ENCODE measurements around the gene SLC38A3. TPM values are rescaled to one million over a fixed set of nuclear protein-coding genes. Genes with fewer than 3 reads are reported as not detected.

SLC38A3 gene
- polyA plus RNA-seq, 1 experiment: 0.22 TPM

DNA sequence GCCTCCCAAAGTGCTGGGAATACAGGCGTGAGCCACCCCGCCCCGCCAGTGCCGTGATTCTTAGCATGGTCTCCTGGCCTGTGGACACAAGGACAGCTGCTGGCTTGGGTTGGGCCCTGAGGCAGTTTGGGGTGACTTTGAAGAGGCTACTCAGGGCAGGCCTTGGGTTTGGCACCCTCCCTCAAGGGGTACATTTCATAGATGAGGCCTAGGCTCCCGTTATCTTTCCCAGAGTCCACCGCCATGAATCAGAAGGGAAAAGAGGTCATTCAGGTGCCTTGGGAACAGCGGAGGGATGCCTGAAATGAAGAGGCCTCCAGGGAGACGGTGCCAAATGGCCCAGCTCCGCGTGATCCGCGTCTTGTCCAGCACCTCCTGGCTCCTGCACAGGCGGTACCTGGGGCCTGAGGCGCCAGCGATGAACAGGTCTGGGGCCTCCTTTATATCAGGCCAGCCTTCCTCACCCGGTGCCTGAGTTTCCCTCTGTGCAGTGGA lies 40.2 kb downstream of the SLC38A3 start:
- no peak for DNase-seq (ENCODE audit: low read depth)

DNA sequence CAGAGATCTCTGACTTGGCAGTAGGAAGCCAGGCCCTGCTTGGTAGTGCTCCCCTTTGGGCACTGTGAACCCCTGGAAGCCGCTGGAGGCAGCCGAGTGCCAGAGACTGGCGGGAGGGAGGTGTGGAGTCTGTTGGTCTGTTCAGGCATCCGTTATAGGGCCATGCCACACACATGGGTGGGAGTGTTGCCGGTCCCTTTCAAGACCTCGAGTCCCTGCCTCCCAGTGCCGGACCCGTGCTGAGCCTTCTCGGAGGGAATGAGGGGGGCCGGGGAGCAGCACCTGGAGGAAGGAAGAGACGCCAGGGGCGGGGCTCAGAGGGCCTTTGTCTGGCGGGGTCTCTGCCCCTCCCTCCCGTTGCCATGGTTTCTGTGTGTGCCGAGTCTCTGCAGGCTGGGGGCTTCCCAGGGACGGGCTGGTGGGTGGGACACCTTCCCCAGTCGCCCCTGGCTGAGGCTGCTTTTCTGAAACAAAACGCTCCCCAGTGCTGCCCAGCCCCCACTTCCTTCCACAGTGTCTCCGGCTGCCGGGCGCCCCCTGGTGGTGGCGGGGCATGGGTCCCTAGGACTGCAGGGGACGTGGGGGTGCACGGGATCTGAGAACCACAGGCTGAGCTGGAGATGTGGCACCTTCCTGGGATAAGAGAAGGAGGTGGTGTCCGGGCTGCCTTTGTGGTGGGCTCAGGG lies 40.9 kb downstream of the SLC38A3 start:
- ChIA-PET CTCF (interaction anchor here (0.6 to 4.9 kb wide), 33 partner anchors 9 to 304 kb away, joined by 3 to 51 read pairs (median 4); partner anchors contain the start of genes GNAI2, GNAT1, HYAL3 and IFRD2), POLR2A (interaction anchor here (0.9 to 1.3 kb wide), 3 partner anchors 8 to 13 kb away, joined by 3 to 7 read pairs (median 4); partner anchors contain the start of gene GNAI2)
- Histone ChIP-seq H3K27me3 (ENCODE audit: control insufficient read depth, insufficient read depth, low read length) (no peaks in the 10 kb centered on the region), H3K4me3 (ENCODE audit: low read depth, low read length) (peak overlapping the region; percentile 34), H3K36me3 (ENCODE audit: control insufficient read depth, insufficient read depth, low read length) (peaks cover 16% of the 10 kb centered on the region)
- TF ChIP-seq, protein P1, sequence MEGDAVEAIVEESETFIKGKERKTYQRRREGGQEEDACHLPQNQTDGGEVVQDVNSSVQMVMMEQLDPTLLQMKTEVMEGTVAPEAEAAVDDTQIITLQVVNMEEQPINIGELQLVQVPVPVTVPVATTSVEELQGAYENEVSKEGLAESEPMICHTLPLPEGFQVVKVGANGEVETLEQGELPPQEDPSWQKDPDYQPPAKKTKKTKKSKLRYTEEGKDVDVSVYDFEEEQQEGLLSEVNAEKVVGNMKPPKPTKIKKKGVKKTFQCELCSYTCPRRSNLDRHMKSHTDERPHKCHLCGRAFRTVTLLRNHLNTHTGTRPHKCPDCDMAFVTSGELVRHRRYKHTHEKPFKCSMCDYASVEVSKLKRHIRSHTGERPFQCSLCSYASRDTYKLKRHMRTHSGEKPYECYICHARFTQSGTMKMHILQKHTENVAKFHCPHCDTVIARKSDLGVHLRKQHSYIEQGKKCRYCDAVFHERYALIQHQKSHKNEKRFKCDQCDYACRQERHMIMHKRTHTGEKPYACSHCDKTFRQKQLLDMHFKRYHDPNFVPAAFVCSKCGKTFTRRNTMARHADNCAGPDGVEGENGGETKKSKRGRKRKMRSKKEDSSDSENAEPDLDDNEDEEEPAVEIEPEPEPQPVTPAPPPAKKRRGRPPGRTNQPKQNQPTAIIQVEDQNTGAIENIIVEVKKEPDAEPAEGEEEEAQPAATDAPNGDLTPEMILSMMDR (IDR thresholded peaks at IDR 0.05; ENCODE audit: insufficient read depth, low read depth, low read length): peak; percentile 100
- DNase-seq (ENCODE audit: low read depth): no peak

More for the DNA sequence above, 40.2 kb downstream of the SLC38A3 start:
- H3K27me3 ChIP-seq (ENCODE audit: control insufficient read depth, insufficient read depth, low read length): no peaks in the 10 kb centered on the region
- H3K4me3 ChIP-seq (ENCODE audit: low read depth, low read length): no peak overlapping the region
- ChIA-PET CTCF (interaction anchor here (0.7 to 1.0 kb wide), 2 partner anchors 19 to 34 kb away, joined by 3 read pairs; partner anchors contain the start of gene LSMEM2), POLR2A (no interaction called here)
- peaks cover 16% of the 10 kb centered on the region for H3K36me3 ChIP-seq (ENCODE audit: control insufficient read depth, insufficient read depth, low read length)
- TF ChIP-seq, protein P1 (IDR thresholded peaks at IDR 0.05; ENCODE audit: insufficient read depth, low read depth, low read length): no peak

DNA sequence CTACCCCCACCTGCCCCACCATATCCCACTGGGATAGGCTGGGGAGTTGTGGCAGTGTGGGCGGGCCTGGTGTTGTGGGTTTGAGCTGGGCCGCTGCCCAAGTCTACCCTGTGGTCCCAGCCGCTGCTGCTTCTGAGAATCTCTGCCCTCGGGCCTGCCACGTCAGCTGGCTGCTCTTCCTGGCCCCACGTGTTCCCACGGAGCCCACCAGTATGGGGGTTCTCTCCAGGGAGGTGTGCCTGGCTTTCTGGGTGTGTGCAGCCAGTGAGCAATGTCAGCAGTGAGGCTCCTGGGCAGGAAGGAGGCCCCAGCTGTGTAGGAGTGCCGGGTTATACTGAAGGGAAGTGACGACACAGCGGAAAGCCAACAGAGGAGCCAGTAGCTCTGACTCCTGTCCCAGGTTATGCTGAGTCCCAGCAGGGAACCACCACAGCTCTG lies 41.5 kb downstream of the SLC38A3 start:
- ChIA-PET POLR2A (interaction anchor here (0.9 to 1.3 kb wide), 3 partner anchors 8 to 12 kb away, joined by 3 to 7 read pairs (median 4); partner anchors contain the start of gene GNAI2), CTCF (interaction anchor here (0.6 to 4.9 kb wide), 33 partner anchors 9 to 304 kb away, joined by 3 to 51 read pairs (median 4); partner anchors contain the start of genes GNAI2, GNAT1, HYAL3 and IFRD2)
- DNase-seq (ENCODE audit: low read depth): peak; percentile 85
- H3K27me3 ChIP-seq (ENCODE audit: control insufficient read depth, insufficient read depth, low read length): no peaks in the 10 kb centered on the region
- TF ChIP-seq, protein P1 (IDR thresholded peaks at IDR 0.05; ENCODE audit: insufficient read depth, low read depth, low read length): no peak
- peaks cover 11% of the 10 kb centered on the region for H3K36me3 ChIP-seq (ENCODE audit: control insufficient read depth, insufficient read depth, low read length)
- no peak overlapping the region for H3K4me3 ChIP-seq (ENCODE audit: low read depth, low read length)

DNA sequence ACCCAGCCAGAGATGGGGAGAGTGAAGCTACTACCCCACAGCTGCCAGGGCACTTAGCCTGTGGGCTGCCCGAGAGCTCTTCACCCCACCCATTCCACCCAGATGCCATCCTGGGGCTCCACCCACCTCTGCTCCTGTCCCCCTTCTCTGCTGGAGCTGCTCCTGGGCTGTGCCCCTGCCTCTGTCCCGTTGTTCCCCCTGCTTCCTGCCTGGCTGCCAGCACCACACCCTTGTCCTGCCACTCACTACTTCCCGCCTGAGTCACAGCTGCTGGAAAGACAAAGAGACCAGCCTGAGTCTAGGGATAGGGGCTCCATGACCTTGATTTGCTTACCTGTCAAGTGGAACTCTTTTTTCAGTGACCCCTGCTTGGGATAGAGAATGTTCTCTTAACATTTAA lies 43.3 kb downstream of the SLC38A3 start:
- ChIA-PET CTCF (interaction anchor here (1.0 to 4.9 kb wide), 8 partner anchors 10 to 76 kb away, joined by 3 to 40 read pairs (median 3); partner anchors contain the start of gene GNAI2), POLR2A (interaction anchor here (1.8 kb wide), 1 partner anchor 16 kb away, joined by 5 read pairs; no protein-coding TSS in a partner anchor)
- no peak overlapping the region for H3K4me3 ChIP-seq (ENCODE audit: low read depth, low read length)
- H3K27me3 ChIP-seq (ENCODE audit: control insufficient read depth, insufficient read depth, low read length): no peaks in the 10 kb centered on the region
- TF ChIP-seq, protein P1 (IDR thresholded peaks at IDR 0.05; ENCODE audit: insufficient read depth, low read depth, low read length): no peak
- no peak for DNase-seq (ENCODE audit: low read depth)
- H3K36me3 ChIP-seq (ENCODE audit: control insufficient read depth, insufficient read depth, low read length): peaks cover 23% of the 10 kb centered on the region

DNA sequence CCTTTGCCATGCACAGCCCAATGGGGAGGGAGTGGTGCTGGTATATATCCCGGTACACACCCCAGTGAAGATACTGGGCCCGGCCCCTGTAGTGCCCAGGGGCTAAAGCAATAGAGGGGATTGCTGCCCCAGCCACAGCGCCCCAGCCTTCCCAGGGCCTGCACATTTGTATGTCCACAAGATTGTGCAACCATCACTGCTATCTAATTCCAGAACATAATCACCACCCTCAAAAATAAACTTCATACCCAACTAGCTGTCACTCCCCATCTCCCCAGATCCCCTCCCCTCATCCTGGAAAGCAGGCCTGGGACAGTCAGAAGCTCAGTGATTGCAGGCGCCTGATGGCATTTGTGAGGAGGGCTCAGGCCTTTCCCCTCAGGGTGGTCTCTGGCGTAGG lies 44.4 kb downstream of the SLC38A3 start:
- peaks cover 25% of the 10 kb centered on the region for H3K36me3 ChIP-seq (ENCODE audit: control insufficient read depth, insufficient read depth, low read length)
- CTCF ChIA-PET: interaction anchor here (1.3 to 13.0 kb wide), 5 partner anchors 10 to 55 kb away, joined by 3 to 114 read pairs (median 25); partner anchors contain the start of gene GNAI2
- POLR2A ChIA-PET: no interaction called here
- TF ChIP-seq, protein P1 (IDR thresholded peaks at IDR 0.05; ENCODE audit: insufficient read depth, low read depth, low read length): no peak
- H3K27me3 ChIP-seq (ENCODE audit: control insufficient read depth, insufficient read depth, low read length): no peaks in the 10 kb centered on the region
- H3K4me3 ChIP-seq (ENCODE audit: low read depth, low read length): no peak overlapping the region
- DNase-seq (ENCODE audit: low read depth): no peak

Measured in BJ (cell line).